Liver (tissue), 9 donors: ENCODE data around the gene ARHGAP28. TPM values are rescaled to one million over a fixed set of nuclear protein-coding genes. Genes with fewer than 3 reads are reported as not detected.

Experiments used
- DNase-seq: peaks from one replicate; pipeline ENCODE4 v3.0.0-alpha.2; 2017; ENCODE audit warnings: low spot score
- H3K27ac ChIP-seq, 2 donors: one replicate each; pipeline ENCODE4 v1.7.0; 2013; ENCODE audit warnings: inconsistent platforms in 2 of 2, low read length in 2 of 2, control low read depth in 1 of 2, low read depth in 1 of 2, mild to moderate bottlenecking in 1 of 2
- H3K27me3 ChIP-seq, 4 donors: one replicate each; pipeline versions ENCODE4 v1.6.1 to v1.7.0; 2013; ENCODE audit warnings: low read length in 3 of 4, inconsistent platforms in 1 of 4, mild to moderate bottlenecking in 1 of 4, moderate library complexity in 1 of 4; ENCODE audit not compliant: control insufficient read depth in 4 of 4, insufficient read depth in 4 of 4
- H3K36me3 ChIP-seq, 4 donors: one replicate each; pipeline versions ENCODE4 v1.6.1 to v1.7.0; 2013; ENCODE audit warnings: low read length in 3 of 4, mild to moderate bottlenecking in 3 of 4, low read depth in 1 of 4, moderate library complexity in 1 of 4; ENCODE audit not compliant: control insufficient read depth in 4 of 4, insufficient read depth in 3 of 4
- H3K4me1 ChIP-seq, 4 donors: one replicate each; pipeline versions ENCODE4 v1.6.1 to v1.7.0; 2013; ENCODE audit warnings: low read length in 3 of 4, mild to moderate bottlenecking in 3 of 4, moderate library complexity in 1 of 4; ENCODE audit not compliant: control insufficient read depth in 4 of 4, insufficient read depth in 4 of 4
- H3K4me3 ChIP-seq, 3 donors: one replicate each; pipeline versions ENCODE4 v1.6.1 to v1.7.0; 2013; ENCODE audit warnings: low read length in 3 of 3, control low read depth in 1 of 3, low read depth in 1 of 3, mild to moderate bottlenecking in 1 of 3
- H3K9ac ChIP-seq, 2 donors: one replicate each; pipeline ENCODE4 v1.7.0; 2013; ENCODE audit warnings: low read length in 2 of 2, mild to moderate bottlenecking in 2 of 2, moderate library complexity in 2 of 2, control low read depth in 1 of 2, low read depth in 1 of 2
- H3K9me3 ChIP-seq, 4 donors: one replicate each; pipeline versions ENCODE4 v1.6.1 to v1.7.0; 2013; ENCODE audit warnings: low read length in 3 of 4; ENCODE audit not compliant: control insufficient read depth in 4 of 4
- CTCF ChIP-seq: fragments of 150-350 bp; IDR thresholded peaks from 2 replicates; pipeline ENCODE4 v1.5.1; 2017; ENCODE audit warnings: improper control_type of control experiment, low read depth, low read length; ENCODE audit not compliant: missing input control
- EGR1 ChIP-seq, 2 donors: IDR thresholded peaks; 2 replicates each; pipeline ENCODE4 v1.6.1; 2016 to 2018; ENCODE audit warnings: antibody characterized with exemption in 2 of 2, low read depth in 2 of 2
- FOXA1 ChIP-seq: IDR thresholded peaks from 2 replicates; pipeline ENCODE4 v1.6.1; 2016; ENCODE audit warnings: antibody characterized with exemption
- FOXA2 ChIP-seq: IDR thresholded peaks from 2 replicates; pipeline ENCODE4 v1.6.1; 2016; ENCODE audit warnings: antibody characterized with exemption
- GABPA ChIP-seq, 2 donors: IDR thresholded peaks in 1 of 2; conservative IDR thresholded peaks in 1 of 2; 2 replicates each; pipeline ENCODE4 v1.6.1; 2016; ENCODE audit warnings: antibody characterized with exemption in 2 of 2, mild to moderate bottlenecking in 1 of 2, moderate library complexity in 1 of 2
- HNF4G ChIP-seq: IDR thresholded peaks from 2 replicates; pipeline ENCODE4 v1.6.1; 2016; ENCODE audit warnings: antibody characterized with exemption
- JUND ChIP-seq, 2 donors: IDR thresholded peaks; 2 replicates each; pipeline ENCODE4 v1.6.1; 2016; ENCODE audit warnings: antibody characterized with exemption in 2 of 2
- NR2F2 ChIP-seq: IDR thresholded peaks from 2 replicates; pipeline ENCODE4 v1.6.1; 2016; ENCODE audit warnings: antibody characterized with exemption
- RAD21 ChIP-seq, 2 donors: IDR thresholded peaks; 2 replicates each; pipeline ENCODE4 v1.6.1; 2016; ENCODE audit warnings: antibody characterized with exemption in 2 of 2, mild to moderate bottlenecking in 2 of 2
- REST ChIP-seq: IDR thresholded peaks from 2 replicates; pipeline ENCODE4 v1.6.1; 2016; ENCODE audit warnings: antibody characterized with exemption, mild to moderate bottlenecking
- RXRA ChIP-seq, 2 donors: IDR thresholded peaks; 2 replicates each; pipeline ENCODE4 v1.6.1; 2017 to 2018; ENCODE audit warnings: antibody characterized with exemption in 2 of 2, mild to moderate bottlenecking in 1 of 2
- TAF1 ChIP-seq: conservative IDR thresholded peaks from 2 replicates; pipeline ENCODE4 v1.6.1; 2016; ENCODE audit warnings: antibody characterized with exemption, mild to moderate bottlenecking
- YY1 ChIP-seq: IDR thresholded peaks from 2 replicates; pipeline ENCODE4 v1.6.1; 2016; ENCODE audit warnings: antibody characterized with exemption, mild to moderate bottlenecking
- ZBTB33 ChIP-seq: IDR thresholded peaks from 2 replicates; pipeline ENCODE4 v1.6.1; 2016; ENCODE audit warnings: antibody characterized with exemption
- WGBS: extraction: QIAGEN DNeasy Blood & Tissue Kit; methylation state at CpG from one replicate; pipeline ENCODE4 v1.1.7; 2013; 5-methylcytosine and 5-hydroxymethylcytosine counted together
- polyA plus RNA-seq, 2 donors: library from polyadenylated mRNA; stranded (reverse) in 1 of 2; unstranded in 1 of 2; fragments of 200-250 nt in 1 of 2; fragments of >200 nt in 1 of 2; fragmentation: Nextera tagmentation in 1 of 2; extraction: Ambion mirVana in 1 of 2; gene quantifications; one replicate each; pipeline versions ENCODE4 v1.2.1 to v1.2.3, GENCODE V29; 2013 to 2015
- total RNA-seq, 2 donors: library from RNA; depleted of rRNA; stranded (reverse); fragments of >200 nt; gene quantifications; one replicate each; pipeline ENCODE4 v1.2.3, GENCODE V29; 2014
- TF ChIP-seq, protein P1 (sequence below): IDR thresholded peaks from 2 replicates; pipeline ENCODE4 v1.6.1; 2016; ENCODE audit warnings: antibody characterized with exemption
- TF ChIP-seq, protein P2 (sequence below): IDR thresholded peaks from 2 replicates; pipeline ENCODE4 v1.6.1; 2016; ENCODE audit warnings: antibody characterized with exemption
- donor health status: healthy.
- donor health status: healthy.
- donor health status: healthy.
- donor health status: healthy.
- donor health status: healthy.

Gene ARHGAP28
- total and polyA plus RNA-seq, 4 donors = 0.14 to 2.1 (median 0.69) TPM

- Histone ChIP-seq H3K9ac (no peak overlapping the region), H3K9me3 (no peaks in the 10 kb centered on the region), H3K4me3 (no peak overlapping the region), H3K27me3 (no peaks in the 10 kb centered on the region), H3K4me1 (no peaks in the 10 kb centered on the region), H3K36me3 (no peaks in the 10 kb centered on the region), H3K27ac (no peak overlapping the region)
- DNase-seq = no peak
- TF ChIP-seq NR2F2 (no peak), GABPA (IDR thresholded peaks at IDR 0.05 in 1 of 2, conservative IDR thresholded peaks at IDR 0.05 in 1 of 2) (no peak), JUND (IDR thresholded peaks at IDR 0.05) (no peak), CTCF (no peak), ZBTB33 (no peak), RAD21 (IDR thresholded peaks at IDR 0.05) (no peak)
- TF ChIP-seq, protein P1, sequence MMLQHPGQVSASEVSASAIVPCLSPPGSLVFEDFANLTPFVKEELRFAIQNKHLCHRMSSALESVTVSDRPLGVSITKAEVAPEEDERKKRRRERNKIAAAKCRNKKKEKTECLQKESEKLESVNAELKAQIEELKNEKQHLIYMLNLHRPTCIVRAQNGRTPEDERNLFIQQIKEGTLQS = no peak
- WGBS = 54% methylated on average over 1 of the region's 1 CpG
These were observed 82.3 kb downstream of the ARHGAP28 start for GRCh38 chr18:6811816-6812215.

- WGBS = 73% methylated on average over 4 of the region's 4 CpGs
- TF ChIP-seq GABPA (IDR thresholded peaks at IDR 0.05 in 1 of 2, conservative IDR thresholded peaks at IDR 0.05 in 1 of 2) (no peak), HNF4G (no peak), RAD21 (IDR thresholded peaks at IDR 0.05) (no peak), TAF1 (no peak)
- DNase-seq = no peak
These were observed 85.4 kb downstream of the ARHGAP28 start for GRCh38 chr18:6814882-6815425.

GRCh38 chr18:6816154-6816553 lies 86.6 kb downstream of the ARHGAP28 start:
- H3K27ac ChIP-seq = no peak overlapping the region

More at GRCh38 chr18:6814882-6815425, 85.4 kb downstream of the ARHGAP28 start:
- Histone ChIP-seq H3K36me3 (no peaks in the 10 kb centered on the region), H3K4me3 (no peak overlapping the region), H3K4me1 (no peaks in the 10 kb centered on the region), H3K27ac (no peak overlapping the region), H3K9ac (no peak overlapping the region), H3K27me3 (no peaks in the 10 kb centered on the region), H3K9me3 (peaks cover 0 to 2% (median 0%) of the 10 kb centered on the region in 4 donors)

More at GRCh38 chr18:6816154-6816553, 86.6 kb downstream of the ARHGAP28 start:
- no peak overlapping the region for H3K9ac ChIP-seq
- H3K4me1 ChIP-seq = no peaks in the 10 kb centered on the region
- peaks cover 0 to 2% (median 0%) of the 10 kb centered on the region in 4 donors for H3K9me3 ChIP-seq
- 65% methylated on average over 3 of the region's 3 CpGs for WGBS
- H3K4me3 ChIP-seq = no peak overlapping the region
- no peak for DNase-seq
- no peak for TF ChIP-seq TAF1
- no peak for TF ChIP-seq HNF4G
- no peak for TF ChIP-seq YY1
- no peak for TF ChIP-seq FOXA2
- TF ChIP-seq RXRA (IDR thresholded peaks at IDR 0.05) = no peak
- TF ChIP-seq, protein P2, sequence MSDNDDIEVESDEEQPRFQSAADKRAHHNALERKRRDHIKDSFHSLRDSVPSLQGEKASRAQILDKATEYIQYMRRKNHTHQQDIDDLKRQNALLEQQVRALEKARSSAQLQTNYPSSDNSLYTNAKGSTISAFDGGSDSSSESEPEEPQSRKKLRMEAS = no peak
- TF ChIP-seq REST = no peak
- TF ChIP-seq JUND (IDR thresholded peaks at IDR 0.05) = no peak
- no peak for TF ChIP-seq EGR1 (IDR thresholded peaks at IDR 0.05; ENCODE audit: low read depth in 2 of 2)
- no peak for TF ChIP-seq FOXA1
- no peaks in the 10 kb centered on the region for H3K27me3 ChIP-seq
- no peaks in the 10 kb centered on the region for H3K36me3 ChIP-seq
